Stomach (tissue), 9 donors: ENCODE results near the gene OPN1LW. TPM values are rescaled to one million over a fixed set of nuclear protein-coding genes. Genes with fewer than 3 reads are reported as not detected.

ENCODE experiments used
- DNase-seq, 2 donors: peaks; one replicate each; pipeline versions ENCODE4 v3.0.0 to v3.0.0-alpha.2; 2013 to 2019
- H3K27ac ChIP-seq, 5 donors: fragments of 200-600 bp in 4 of 5; sonication (generic) in 4 of 5; one replicate each; pipeline ENCODE4 v1.5.1; 2013 to 2019; ENCODE audit warnings: mild to moderate bottlenecking in 1 of 5, moderate library complexity in 1 of 5
- H3K27me3 ChIP-seq, 3 donors: fragments of 200-600 bp; sonication (generic); one replicate each; pipeline ENCODE4 v1.5.1; 2017 to 2019; ENCODE audit warnings: mixed run types in 1 of 3
- H3K36me3 ChIP-seq, 4 donors: fragments of 200-600 bp; sonication (generic); 1 replicate in 3 of 4; 2 replicates in 1 of 4; pipeline ENCODE4 v1.5.1; 2016 to 2019
- H3K4me1 ChIP-seq, 4 donors: fragments of 200-600 bp; sonication (generic); one replicate each; pipeline ENCODE4 v1.5.1; 2016 to 2019
- H3K4me3 ChIP-seq, 4 donors: fragments of 200-600 bp; sonication (generic) in 3 of 4; one replicate each; pipeline ENCODE4 v1.5.1; 2016 to 2019; ENCODE audit warnings: mild to moderate bottlenecking in 1 of 4
- H3K9me3 ChIP-seq, 4 donors: fragments of 200-600 bp; sonication (generic); one replicate each; pipeline ENCODE4 v1.5.1; 2016 to 2019
- CTCF ChIP-seq, 7 experiments: fragments of 450-650 bp in 4 of 7; fragments of 200-600 bp in 3 of 7; sonication (generic) in 3 of 7; IDR thresholded peaks; one replicate each; pipeline ENCODE4 v1.5.1; 2016 to 2019; ENCODE audit warnings: antibody characterized with exemption in 7 of 7, control low read depth in 2 of 7, mild to moderate bottlenecking in 1 of 7
- EP300 ChIP-seq: sonication (generic); formaldehyde crosslinking; IDR thresholded peaks from one replicate; pipeline ENCODE4 v1.6.1; 2017; ENCODE audit warnings: antibody characterized with exemption
- POLR2A ChIP-seq, 4 donors: fragments of 450-650 bp; IDR thresholded peaks; one replicate each; pipeline ENCODE4 v1.6.1; 2016; ENCODE audit warnings: antibody characterized with exemption in 4 of 4, control low read depth in 2 of 4, mild to moderate bottlenecking in 1 of 4, moderate library complexity in 1 of 4
- POLR2AphosphoS5 ChIP-seq, 3 donors: sonication (generic); formaldehyde crosslinking; IDR thresholded peaks; one replicate each; pipeline ENCODE4 v1.6.1; 2016; ENCODE audit warnings: antibody characterized with exemption in 3 of 3
- WGBS, 5 donors: extraction: QIAGEN DNeasy Blood & Tissue Kit in 3 of 5; methylation state at CpG; one replicate each; pipeline versions ENCODE4 v1.1.5 to v1.1.7; 2013 to 2018; 5-methylcytosine and 5-hydroxymethylcytosine counted together
- intact Hi-C: fragments of 100-400 bp; cut with DNase I; formaldehyde crosslinking; loops from one replicate; pipeline ENCODE4 v1.15.1; 2023; ENCODE audit warnings: low total_unique reads
- polyA plus RNA-seq, 3 donors: library from polyadenylated mRNA; stranded (reverse); fragments of 200-250 nt; gene quantifications; one replicate each; pipeline ENCODE4 v1.2.3, GENCODE V29; 2013
- total RNA-seq, 5 donors: library from RNA; depleted of rRNA; stranded (reverse); fragments of >200 nt; gene quantifications; one replicate each; pipeline versions ENCODE4 v1.1.0 to v1.2.3, GENCODE V29; 2014 to 2016
- donor health status: healthy with polysubstance abuse.
- donor health status: Bipolar disorder and iron deficiency.
- donor health status: healthy.

OPN1LW gene
- total and polyA plus RNA-seq, 8 donors = not detected

GRCh38 chrX:154115071-154115470 lies 29.0 kb upstream of the OPN1LW start:
- peaks cover 0 to 6% (median 0%) of the 10 kb centered on the region in 4 donors for H3K9me3 ChIP-seq
- no peak overlapping the region for H3K27ac ChIP-seq
- H3K27me3 ChIP-seq = peaks cover 0 to 2% (median 0%) of the 10 kb centered on the region in 3 donors
- intact Hi-C loops = no loop called here
- H3K4me3 ChIP-seq = no peak overlapping the region
- no peaks in the 10 kb centered on the region for H3K4me1 ChIP-seq
- TF ChIP-seq EP300 (no peak), CTCF (IDR thresholded peaks at IDR 0.05) (no peak), POLR2A (IDR thresholded peaks at IDR 0.05) (no peak), POLR2AphosphoS5 (IDR thresholded peaks at IDR 0.05) (no peak)
- no peak for DNase-seq
- no peaks in the 10 kb centered on the region for H3K36me3 ChIP-seq
- 82 to 92% (median 84%) methylated on average over 10 of the region's 10 CpGs for WGBS, 5 donors

DNA sequence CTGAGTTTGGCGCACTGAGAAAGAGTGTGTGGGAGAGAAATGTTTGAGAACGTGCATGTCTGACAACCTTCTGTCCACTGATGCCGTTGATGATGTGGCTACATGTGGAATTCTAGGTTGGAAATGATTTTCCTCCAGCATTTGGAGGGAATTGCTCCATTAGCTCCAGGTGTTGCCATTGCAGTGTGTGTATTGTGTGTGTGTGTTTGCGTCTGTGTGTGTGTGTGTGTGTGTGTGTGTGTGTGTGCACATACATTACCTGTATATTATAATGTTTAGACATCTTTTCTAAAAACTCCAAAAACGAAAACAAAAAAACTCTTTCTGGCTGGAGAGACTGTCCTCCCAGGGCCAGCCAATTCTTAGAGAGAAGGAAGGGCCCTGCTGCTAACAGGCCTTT lies 28.3 kb upstream of the OPN1LW start:
- Histone ChIP-seq H3K4me3 (no peak overlapping the region), H3K9me3 (peaks cover 0 to 13% (median 2%) of the 10 kb centered on the region in 4 donors), H3K27ac (no peak overlapping the region), H3K27me3 (peaks cover 0 to 2% (median 0%) of the 10 kb centered on the region in 3 donors), H3K36me3 (no peaks in the 10 kb centered on the region), H3K4me1 (no peaks in the 10 kb centered on the region)
- DNase-seq = no peak
- intact Hi-C loops = no loop called here
- TF ChIP-seq POLR2AphosphoS5 (IDR thresholded peaks at IDR 0.05) = no peak
- no peak for TF ChIP-seq EP300
- TF ChIP-seq POLR2A (IDR thresholded peaks at IDR 0.05) = no peak
- TF ChIP-seq CTCF (IDR thresholded peaks at IDR 0.05) = no peak
- WGBS, 5 donors = 80 to 93% (median 93%) methylated on average over 5 of the region's 5 CpGs

DNA sequence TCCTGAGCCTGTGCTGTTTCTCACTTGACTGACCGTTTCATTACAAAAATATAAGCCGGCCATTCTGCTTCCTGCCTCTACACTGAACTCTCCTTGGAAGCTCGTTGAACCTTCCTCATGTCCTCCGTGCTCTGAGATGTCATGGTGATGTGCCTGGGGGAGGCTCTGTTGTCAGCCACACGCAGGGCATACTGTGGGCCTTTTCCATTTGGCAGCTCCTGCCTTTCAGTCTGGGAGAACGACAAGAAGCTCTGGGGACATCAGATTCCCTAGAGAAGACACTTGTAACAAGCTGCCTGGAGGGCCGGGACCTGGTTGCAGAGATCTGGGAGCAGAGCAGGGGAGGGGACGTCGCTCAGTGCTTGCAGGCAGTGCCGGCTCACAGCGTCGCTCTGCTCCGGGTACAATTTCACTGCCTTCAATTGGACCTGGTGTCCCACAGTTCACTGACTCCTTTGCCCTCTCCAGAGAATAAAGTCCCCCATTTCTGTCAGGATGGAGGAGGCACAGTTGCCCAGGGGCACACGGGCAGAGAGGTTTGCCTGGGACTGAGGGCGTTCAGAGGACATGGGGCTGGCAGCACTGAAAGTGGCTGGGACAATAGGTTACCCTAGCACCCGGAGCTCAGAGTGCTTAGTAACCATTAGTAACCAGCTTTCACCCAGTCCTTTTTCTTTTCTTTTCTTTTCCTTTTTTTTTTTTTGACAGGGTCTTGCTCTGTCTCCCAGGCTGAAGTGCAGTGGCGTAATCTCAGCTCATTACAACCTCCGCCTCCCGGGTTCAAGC lies 27.4 kb upstream of the OPN1LW start:
- Histone ChIP-seq H3K27ac (no peak overlapping the region), H3K9me3 (peaks cover 0 to 16% (median 3%) of the 10 kb centered on the region in 4 donors), H3K4me1 (no peaks in the 10 kb centered on the region), H3K4me3 (no peak overlapping the region), H3K36me3 (no peaks in the 10 kb centered on the region), H3K27me3 (peaks cover 0 to 5% (median 0%) of the 10 kb centered on the region in 3 donors)
- intact Hi-C loops = no loop called here
- TF ChIP-seq POLR2A (IDR thresholded peaks at IDR 0.05) (no peak), CTCF (IDR thresholded peaks at IDR 0.05) (no peak), EP300 (no peak), POLR2AphosphoS5 (IDR thresholded peaks at IDR 0.05) (no peak)
- no peak for DNase-seq
- WGBS, 5 donors = 75 to 81% (median 79%) methylated on average over 8 to 19 of the region's 19 CpGs

GRCh38 chrX:154117566-154117965 lies 26.5 kb upstream of the OPN1LW start:
- Histone ChIP-seq H3K4me1 (no peaks in the 10 kb centered on the region), H3K27ac (no peak overlapping the region), H3K9me3 (peaks cover 0 to 16% (median 3%) of the 10 kb centered on the region in 4 donors), H3K4me3 (no peak overlapping the region), H3K36me3 (no peaks in the 10 kb centered on the region), H3K27me3 (peaks cover 0 to 5% (median 0%) of the 10 kb centered on the region in 3 donors)
- DNase-seq = no peak
- 63 to 89% (median 85%) methylated on average over 6 of the region's 6 CpGs for WGBS, 5 donors
- intact Hi-C loops = no loop called here
- no peak for TF ChIP-seq CTCF (IDR thresholded peaks at IDR 0.05)
- TF ChIP-seq POLR2AphosphoS5 (IDR thresholded peaks at IDR 0.05) = no peak
